GM23248 (cell line): ENCODE measurements around the gene ATP2B2. TPM values are rescaled to one million over a fixed set of nuclear protein-coding genes. Genes with fewer than 3 reads are reported as not detected.

Experiments
- DNase-seq: peaks from one replicate; pipeline ENCODE4 v3.0.0-alpha.2; 2015
- H2AFZ ChIP-seq: fragments of 200-600 bp; sonication (generic); 2 replicates; pipeline ENCODE4 v1.6.1; 2016; ENCODE audit warnings: antibody characterized with exemption
- H3F3A ChIP-seq: fragments of 200-600 bp; sonication (generic); 2 replicates; pipeline ENCODE4 v1.6.1; 2016; ENCODE audit warnings: mild to moderate bottlenecking, antibody characterized with exemption, mixed run types; ENCODE audit not compliant: insufficient read depth
- H3K27ac ChIP-seq: fragments of 200-600 bp; sonication (generic); 2 replicates; pipeline ENCODE4 v1.5.1; 2016; ENCODE audit warnings: mild to moderate bottlenecking
- H3K27me3 ChIP-seq: fragments of 200-600 bp; sonication (generic); replicated peaks from 2 replicates; pipeline ENCODE4 v1.6.1; 2016; ENCODE audit warnings: mild to moderate bottlenecking; ENCODE audit not compliant: insufficient read depth
- H3K36me3 ChIP-seq: fragments of 200-600 bp; sonication (generic); 2 replicates; pipeline ENCODE4 v1.6.1; 2016; ENCODE audit warnings: low read depth, mild to moderate bottlenecking
- H3K4me1 ChIP-seq: fragments of 200-600 bp; sonication (generic); 2 replicates; pipeline ENCODE4 v1.6.1; 2016; ENCODE audit warnings: mild to moderate bottlenecking; ENCODE audit not compliant: insufficient read depth
- H3K4me2 ChIP-seq: fragments of 200-600 bp; sonication (generic); one replicate; pipeline ENCODE4 v1.6.1; 2016; ENCODE audit warnings: mild to moderate bottlenecking; ENCODE audit not compliant: unreplicated experiment
- H3K4me3 ChIP-seq: fragments of 200-600 bp; sonication (generic); 2 replicates; pipeline ENCODE4 v1.5.1; 2016; ENCODE audit warnings: mild to moderate bottlenecking
- H3K79me2 ChIP-seq: fragments of 200-600 bp; sonication (generic); 2 replicates; pipeline ENCODE4 v1.6.1; 2016; ENCODE audit warnings: mild to moderate bottlenecking; ENCODE audit not compliant: insufficient read depth
- H3K9ac ChIP-seq: fragments of 200-600 bp; sonication (generic); 2 replicates; pipeline ENCODE4 v1.6.1; 2016; ENCODE audit warnings: mild to moderate bottlenecking
- H3K9me2 ChIP-seq: fragments of 200-600 bp; sonication (generic); 2 replicates; pipeline ENCODE4 v1.6.1; 2016; ENCODE audit warnings: mixed run types, mild to moderate bottlenecking, moderate library complexity; ENCODE audit not compliant: insufficient read depth
- H3K9me3 ChIP-seq: fragments of 200-600 bp; sonication (generic); one replicate; pipeline ENCODE4 v1.6.1; 2017; ENCODE audit warnings: low read depth
- H4K20me1 ChIP-seq: fragments of 200-600 bp; sonication (generic); 2 replicates; pipeline ENCODE4 v1.6.0; 2016; ENCODE audit not compliant: insufficient read depth
- EZH2 ChIP-seq: fragments of 200-600 bp; sonication (generic); IDR thresholded peaks from 2 replicates; pipeline ENCODE4 v1.6.1; 2018; ENCODE audit warnings: antibody characterized with exemption, mild to moderate bottlenecking; ENCODE audit not compliant: insufficient read depth, poor library complexity, severe bottlenecking
- EZH2phosphoT487 ChIP-seq: fragments of 200-600 bp; sonication (generic); IDR thresholded peaks from 2 replicates; pipeline ENCODE4 v1.6.1; 2018; ENCODE audit warnings: antibody characterized with exemption, moderate library complexity, mild to moderate bottlenecking, low read depth; ENCODE audit not compliant: insufficient read depth
- WGBS, 2 experiments: methylation state at CpG; one replicate each; pipeline ENCODE4 v1.1.6; 2015 to 2017; ENCODE audit warnings: low lambda C conversion rate in 2 of 2, low coverage in 1 of 2; ENCODE audit errors: missing lambda C conversion rate in 2 of 2; 5-methylcytosine and 5-hydroxymethylcytosine counted together
- in situ Hi-C: fragments of 300-500 bp; cut with MboI; formaldehyde crosslinking; loops from 2 replicates; pipeline ENCODE4 v1.15.0; 2020
- polyA plus RNA-seq: library from polyadenylated mRNA; unstranded; fragments of >200 nt; fragmentation: Nextera tagmentation; extraction: Ambion mirVana; gene quantifications from 2 replicates; pipeline ENCODE4 v1.2.1, GENCODE V29; 2016
- total RNA-seq: library from RNA; depleted of rRNA; stranded (reverse); fragments of >200 nt; shearing (Covaris generic); gene quantifications from 2 replicates; pipeline ENCODE4 v1.2.3, GENCODE V29; 2014

The ATP2B2 gene
- total and polyA plus RNA-seq, 2 experiments from 2014 or later, result not detected

DNA sequence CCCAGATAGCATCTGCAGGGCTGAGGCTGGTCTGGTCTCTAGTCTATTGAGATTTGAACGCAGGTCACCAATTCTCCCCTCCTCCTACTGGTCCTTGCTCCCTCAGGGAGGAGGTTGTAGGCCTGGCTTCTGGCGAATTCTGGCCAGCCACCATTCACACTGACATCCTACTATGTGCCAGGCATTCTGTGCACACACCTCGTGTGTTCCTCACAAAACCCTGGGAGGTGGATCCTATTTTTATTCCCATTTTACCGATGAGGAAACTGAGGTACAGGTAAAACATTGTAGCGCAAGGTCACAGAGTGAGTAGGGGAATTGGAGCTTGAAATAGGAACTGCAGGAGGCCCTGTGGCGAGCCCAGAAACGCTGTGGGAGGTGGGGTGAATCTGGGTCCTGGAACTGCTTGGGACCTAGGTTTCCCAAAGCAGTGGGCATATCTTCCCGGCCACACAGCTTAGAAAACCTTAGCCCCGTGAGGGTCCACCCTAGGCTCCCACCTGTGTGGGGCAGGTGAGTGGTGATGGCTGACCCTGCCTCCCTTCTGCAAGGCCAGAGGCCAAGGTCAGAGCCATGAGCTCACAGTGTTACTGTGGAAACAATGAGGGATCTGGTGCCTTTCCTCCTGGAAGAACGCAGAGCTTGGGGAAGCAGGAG lies 4.8 kb upstream of the ATP2B2 start:
- TF ChIP-seq EZH2phosphoT487 (no peak), EZH2 (no peak)
- no peak for DNase-seq
- Histone ChIP-seq H3K4me2 (no peak overlapping the region), H3K27me3 (peaks cover 20% of the 10 kb centered on the region), H3K27ac (no peak overlapping the region), H2AFZ (no peak overlapping the region), H3K79me2 (no peaks in the 10 kb centered on the region), H4K20me1 (no peaks in the 10 kb centered on the region), H3K36me3 (no peaks in the 10 kb centered on the region), H3F3A (no peaks in the 10 kb centered on the region), H3K9me2 (no peaks in the 10 kb centered on the region), H3K9me3 (no peaks in the 10 kb centered on the region), H3K4me1 (no peaks in the 10 kb centered on the region), H3K4me3 (no peak overlapping the region), H3K9ac (no peak overlapping the region)
- 48 to 55% methylated on average over 10 of the region's 10 CpGs for WGBS, 2 experiments
- in situ Hi-C loops, result no loop called here

DNA sequence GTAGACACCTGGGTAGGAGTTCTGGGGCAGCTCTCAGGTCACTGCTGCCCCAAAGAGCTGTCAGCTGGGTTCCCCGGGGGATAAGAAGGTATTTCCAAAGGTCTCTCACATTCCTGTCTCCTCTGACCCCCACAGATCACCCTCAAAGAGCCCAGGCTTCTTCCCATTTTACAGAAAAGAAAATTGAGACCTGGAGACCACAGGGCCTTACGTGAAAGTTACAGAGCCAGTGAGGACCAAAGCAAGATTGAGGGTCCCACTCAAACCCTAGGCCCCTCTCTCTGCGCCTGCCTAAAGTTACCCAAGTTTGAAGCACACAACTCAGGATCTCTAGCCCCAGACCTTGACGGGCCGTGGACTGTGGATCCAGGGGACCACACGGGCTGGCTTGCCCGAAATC lies 3.9 kb upstream of the ATP2B2 start:
- in situ Hi-C loops, result no loop called here
- WGBS, 2 experiments, result 49 to 52% methylated on average over 7 of the region's 7 CpGs
- no peaks in the 10 kb centered on the region for H3K79me2 ChIP-seq

DNA sequence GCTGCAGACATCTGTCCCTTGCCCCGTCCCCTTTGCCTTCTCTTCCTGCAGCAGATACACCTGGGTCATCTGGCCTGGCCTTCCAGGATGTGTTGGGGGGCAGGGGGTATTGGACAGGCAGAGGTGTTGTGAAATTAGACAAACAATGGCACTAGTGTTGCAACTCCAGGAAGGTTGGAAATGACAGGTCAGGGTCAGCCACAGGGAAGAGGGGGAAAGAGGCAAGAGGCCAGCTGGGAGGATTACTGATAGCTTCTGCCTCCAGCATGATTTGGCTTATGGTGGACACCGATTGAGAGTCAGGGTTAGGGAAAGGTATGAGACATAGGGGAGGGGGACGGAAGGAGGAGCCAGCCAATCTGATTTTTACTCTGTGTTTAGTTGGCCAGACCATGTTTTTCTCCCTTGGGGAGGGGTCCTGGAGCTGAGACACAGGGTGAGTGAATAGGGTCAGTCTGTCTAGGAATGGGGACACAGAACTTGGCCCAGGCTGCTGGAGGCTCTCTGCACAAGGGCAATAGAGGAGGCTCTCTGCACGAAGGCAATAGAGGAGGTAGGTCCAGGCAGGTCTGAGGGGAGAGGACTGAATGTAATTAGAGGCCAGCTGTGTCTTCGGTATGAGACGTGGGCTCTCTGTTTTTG lies 3.4 kb upstream of the ATP2B2 start:
- no peak overlapping the region for H3K27ac ChIP-seq
- 45 to 53% methylated on average over 6 of the region's 6 CpGs for WGBS, 2 experiments
- H3K4me1 ChIP-seq, result no peaks in the 10 kb centered on the region
- H3K4me3 ChIP-seq, result no peak overlapping the region
- H3K79me2 ChIP-seq, result no peaks in the 10 kb centered on the region
- H3K36me3 ChIP-seq, result no peaks in the 10 kb centered on the region
- H3K9me2 ChIP-seq, result no peaks in the 10 kb centered on the region
- no peak for TF ChIP-seq EZH2phosphoT487
- no peak for TF ChIP-seq EZH2
- no peak overlapping the region for H2AFZ ChIP-seq
- no peaks in the 10 kb centered on the region for H4K20me1 ChIP-seq
- H3K27me3 ChIP-seq, result peaks cover 21% of the 10 kb centered on the region
- no peak for DNase-seq
- H3F3A ChIP-seq, result no peaks in the 10 kb centered on the region
- H3K9me3 ChIP-seq, result no peaks in the 10 kb centered on the region
- H3K9ac ChIP-seq, result no peak overlapping the region
- no peak overlapping the region for H3K4me2 ChIP-seq
- in situ Hi-C loops, result no loop called here

More for the DNA sequence above, 3.9 kb upstream of the ATP2B2 start:
- Histone ChIP-seq H3K27me3 (peaks cover 21% of the 10 kb centered on the region), H3K4me2 (no peak overlapping the region), H3K9me3 (no peaks in the 10 kb centered on the region), H2AFZ (no peak overlapping the region), H3K9me2 (no peaks in the 10 kb centered on the region), H3K36me3 (no peaks in the 10 kb centered on the region), H3F3A (no peaks in the 10 kb centered on the region), H4K20me1 (no peaks in the 10 kb centered on the region), H3K4me3 (no peak overlapping the region), H3K4me1 (no peaks in the 10 kb centered on the region), H3K27ac (no peak overlapping the region), H3K9ac (no peak overlapping the region)
- TF ChIP-seq EZH2phosphoT487 (no peak), EZH2 (no peak)
- no peak for DNase-seq

DNA sequence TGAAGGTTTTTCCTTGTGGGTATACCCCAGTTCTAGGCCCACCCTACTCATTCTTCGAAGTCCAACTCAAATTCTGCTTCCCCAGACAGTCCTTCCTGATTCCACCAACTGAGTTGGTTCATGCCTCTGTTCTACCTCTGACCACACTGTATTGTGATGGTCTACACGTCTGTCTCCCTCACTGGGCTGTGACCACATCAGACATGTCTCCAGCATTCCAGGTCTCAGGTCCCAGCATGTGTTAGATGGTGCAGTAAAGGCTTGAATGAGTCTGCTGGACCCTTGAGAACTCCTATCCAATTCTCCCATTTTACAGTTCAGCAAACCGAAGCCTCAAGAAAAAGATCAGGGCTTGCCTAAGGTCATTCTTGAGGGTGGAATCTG lies 2.8 kb upstream of the ATP2B2 start:
- peaks cover 21% of the 10 kb centered on the region for H3K27me3 ChIP-seq
- in situ Hi-C loops, result no loop called here
- no peaks in the 10 kb centered on the region for H3K36me3 ChIP-seq
- H3K9me2 ChIP-seq, result no peaks in the 10 kb centered on the region
- no peak for TF ChIP-seq EZH2
- TF ChIP-seq EZH2phosphoT487, result no peak
- no peak overlapping the region for H3K9ac ChIP-seq
- no peaks in the 10 kb centered on the region for H3F3A ChIP-seq
- no peaks in the 10 kb centered on the region for H3K9me3 ChIP-seq
- no peak overlapping the region for H3K4me3 ChIP-seq
- no peak overlapping the region for H3K4me2 ChIP-seq
- H4K20me1 ChIP-seq, result no peaks in the 10 kb centered on the region
- no peaks in the 10 kb centered on the region for H3K79me2 ChIP-seq
- WGBS, 2 experiments, result 49 to 57% methylated on average over 3 of the region's 3 CpGs
- H3K4me1 ChIP-seq, result no peaks in the 10 kb centered on the region
- H2AFZ ChIP-seq, result no peak overlapping the region
- DNase-seq, result no peak
- H3K27ac ChIP-seq, result no peak overlapping the region
